ENCODE data around the gene MT1G.
A peak's percentile ranks its signal among the peaks of the same experiment; 100 is the strongest.
"Not testable (repeated sequence)": the region's sequence is repeated elsewhere in the genome, so short reads cannot be mapped to it uniquely, and the experiment has no call there.

MT1G gene

GRCh38 chr16:56684256-56684925, 16.5 kb upstream of the MT1G start:
- DNase-seq, result no peak

DNA sequence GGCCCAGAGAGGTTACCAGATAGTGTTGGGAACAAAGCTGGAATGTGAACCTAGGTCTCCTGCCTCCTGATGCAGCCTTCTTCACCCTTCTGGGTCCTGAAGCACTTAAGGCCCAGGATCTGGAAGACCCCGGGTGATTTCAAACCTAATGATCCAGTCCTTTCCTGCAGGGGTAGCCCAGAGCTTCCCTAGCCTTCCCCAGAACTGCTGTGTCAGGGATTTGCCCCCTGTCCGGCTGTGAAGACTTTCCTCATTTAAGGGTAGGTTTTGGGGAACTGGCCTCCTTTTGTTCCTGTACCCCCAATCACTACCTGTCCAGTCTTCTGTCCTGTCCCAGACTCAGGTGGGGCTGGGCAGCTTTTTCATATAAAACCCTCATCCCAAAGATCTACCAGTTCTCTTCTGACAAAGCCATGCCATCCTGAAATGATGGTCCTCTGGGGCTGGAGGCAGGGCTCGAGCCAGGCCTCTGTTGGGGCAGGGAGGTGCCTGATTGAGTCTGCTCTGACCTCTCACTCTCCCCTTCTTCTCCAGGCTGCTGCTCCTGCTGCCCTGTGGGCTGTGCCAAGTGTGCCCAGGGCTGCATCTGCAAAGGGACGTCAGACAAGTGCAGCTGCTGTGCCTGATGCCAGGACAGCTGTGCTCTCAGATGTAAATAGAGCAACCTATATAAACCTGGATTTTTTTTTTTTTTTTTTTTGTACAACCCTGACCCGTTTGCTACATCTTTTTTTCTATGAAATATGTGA, 15.7 kb upstream of the MT1G start:
- DNase-seq, result no peak

- no peak for DNase-seq
Observed at GRCh38 chr16:56682703-56683397, 15.0 kb upstream of the MT1G start.

GRCh38 chr16:56681939-56682702, 14.3 kb upstream of the MT1G start, which contains the start of gene MT1X:
Gene MT1X (plus strand): TSS chr16:56682470. CDS start chr16:56682541, 71 bp downstream.
- peak; percentile 84 for DNase-seq

DNA sequence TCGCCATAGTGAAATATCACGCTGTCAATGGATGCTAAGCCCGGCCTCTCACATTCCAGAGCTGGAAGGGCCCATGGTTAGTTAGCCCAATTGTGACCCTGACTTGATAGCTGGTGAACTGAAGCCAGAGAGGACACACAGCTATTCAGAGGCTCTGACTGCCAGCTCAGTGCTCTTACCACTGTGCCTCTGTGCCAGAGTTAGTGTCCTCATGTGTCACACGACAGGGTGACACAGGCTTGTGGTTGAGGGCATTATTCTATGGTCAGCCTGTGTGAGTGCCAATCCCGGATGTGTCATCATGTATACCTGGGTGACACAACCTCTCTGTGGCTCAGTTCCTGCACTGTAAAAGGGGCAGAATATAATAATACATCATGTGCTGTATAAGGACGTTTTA, 12.0 kb upstream of the MT1G start:
- peak; percentile 19 for DNase-seq

- DNase-seq, result no peak
Observed at GRCh38 chr16:56679078-56679730, 11.3 kb upstream of the MT1G start.

DNA sequence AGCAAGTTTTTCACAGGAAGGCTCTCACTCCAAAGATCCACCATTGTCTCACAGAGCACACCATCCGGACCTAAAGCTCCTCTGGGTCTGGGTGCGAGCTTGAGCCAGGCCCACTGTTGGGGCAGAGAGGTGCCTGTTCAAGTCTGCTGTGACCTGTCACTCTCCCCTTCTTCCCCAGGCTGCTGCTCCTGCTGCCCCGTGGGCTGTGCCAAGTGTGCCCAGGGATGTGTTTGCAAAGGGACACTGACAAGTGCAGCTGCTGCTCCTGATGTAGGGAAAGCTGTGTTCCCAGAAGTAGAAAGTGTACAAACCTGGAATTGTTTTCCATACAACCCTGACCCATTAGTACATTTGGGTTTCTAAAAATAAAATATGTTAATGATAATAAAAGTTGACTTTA, 9.6 kb upstream of the MT1G start:
- no peak for DNase-seq

DNA sequence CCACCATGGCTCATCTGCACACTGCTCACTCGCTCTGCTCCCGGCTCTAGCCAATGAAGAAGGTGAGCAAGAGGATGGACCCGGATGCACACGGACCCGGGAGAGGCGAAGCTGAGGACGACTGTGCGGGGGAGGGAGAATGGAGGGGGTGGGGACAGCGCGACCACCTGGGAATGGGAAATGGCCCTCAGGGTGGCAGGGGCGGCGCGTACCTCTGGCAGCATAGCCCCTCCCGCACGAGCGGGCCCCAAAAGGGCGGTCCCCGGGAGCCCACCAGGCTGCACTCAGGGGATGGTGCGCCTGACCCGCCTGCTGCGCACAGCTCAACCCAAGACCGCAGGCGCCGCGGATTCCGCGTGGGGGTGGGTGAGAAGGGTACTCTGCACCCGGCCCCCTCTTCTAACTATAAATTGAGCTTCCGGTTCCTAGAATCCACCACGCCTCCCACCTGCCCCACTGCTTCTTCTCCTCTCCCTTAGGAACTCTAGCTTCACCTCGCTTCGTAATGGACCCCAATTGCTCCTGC, 7.9 kb upstream of the MT1G start:
- peak; percentile 13 for DNase-seq

DNA sequence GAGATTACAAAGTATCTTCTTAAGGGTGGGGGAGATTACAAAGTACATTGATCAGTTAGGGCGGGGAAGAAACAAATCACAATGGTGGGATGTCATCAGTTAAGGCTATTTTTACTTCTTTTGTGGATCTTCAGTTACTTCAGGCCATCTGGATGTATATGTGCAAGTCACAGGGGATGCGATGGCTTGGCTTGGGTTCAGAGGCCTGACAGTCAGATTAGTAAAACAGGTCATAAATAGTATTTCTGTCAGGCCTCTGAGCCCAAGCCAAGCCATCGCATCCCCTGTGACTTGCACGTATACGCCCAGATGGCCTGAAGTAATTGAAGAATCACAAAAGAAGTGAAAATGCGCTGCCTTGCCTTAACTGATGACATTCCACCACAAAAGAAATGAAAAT, 6.7 kb upstream of the MT1G start:
- not testable (repeated sequence) for DNase-seq

DNA sequence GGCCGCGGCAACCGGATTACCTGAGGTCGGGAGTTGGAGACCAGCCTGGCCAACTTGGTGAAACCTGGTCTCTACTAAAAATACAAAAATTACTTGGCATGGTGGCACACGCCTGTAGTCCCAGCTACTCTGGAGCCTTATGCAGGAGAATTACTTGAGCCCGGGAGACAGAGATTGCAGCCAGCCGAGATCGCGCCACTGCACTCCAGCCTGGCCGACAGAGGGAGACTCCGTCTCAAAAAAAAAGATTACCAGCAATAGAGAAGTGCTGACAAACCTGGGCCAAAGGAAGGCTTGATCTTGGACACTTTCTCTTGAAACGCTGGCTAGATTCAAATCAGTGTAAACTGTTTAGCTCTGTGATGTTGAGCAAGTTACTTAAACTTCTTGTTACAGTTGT, 6.1 kb upstream of the MT1G start:
- no peak for DNase-seq

GRCh38 chr16:56672761-56673536, 5.1 kb upstream of the MT1G start:
- no peak for DNase-seq

- not testable (repeated sequence) for DNase-seq
Observed at GRCh38 chr16:56672171-56672570, 4.3 kb upstream of the MT1G start.

GRCh38 chr16:56671691-56672090, 3.8 kb upstream of the MT1G start:
- not testable (repeated sequence) for DNase-seq

DNA sequence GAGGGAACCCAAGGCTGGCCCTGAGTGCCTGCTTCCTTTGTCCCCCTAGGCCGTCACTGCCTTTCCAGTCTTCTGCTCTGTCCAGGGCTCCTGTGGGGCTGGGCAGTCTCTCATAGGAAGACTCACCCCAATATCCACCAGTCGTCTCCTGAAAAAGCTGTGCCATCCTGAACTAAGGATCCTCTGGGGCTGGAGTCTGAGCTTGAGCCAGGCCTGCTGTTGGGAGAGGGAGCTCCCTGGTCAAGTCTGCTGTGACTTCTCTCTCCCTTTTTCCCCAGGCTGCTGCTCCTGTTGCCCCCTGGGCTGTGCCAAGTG, 2.7 kb upstream of the MT1G start:
- DNase-seq, result no peak

- no peak for DNase-seq
Observed at GRCh38 chr16:56669840-56670619, 2.2 kb upstream of the MT1G start.

GRCh38 chr16:56669005-56669839, 1.4 kb upstream of the MT1G start, which contains the start of gene MT1H:
Gene MT1H (plus strand): TSS chr16:56669814. CDS start chr16:56669885, 71 bp downstream.
- DNase-seq, result no peak

- DNase-seq, result not testable (repeated sequence)
Observed at GRCh38 chr16:56665286-56666261, 2.3 kb downstream of the MT1G start.

DNA sequence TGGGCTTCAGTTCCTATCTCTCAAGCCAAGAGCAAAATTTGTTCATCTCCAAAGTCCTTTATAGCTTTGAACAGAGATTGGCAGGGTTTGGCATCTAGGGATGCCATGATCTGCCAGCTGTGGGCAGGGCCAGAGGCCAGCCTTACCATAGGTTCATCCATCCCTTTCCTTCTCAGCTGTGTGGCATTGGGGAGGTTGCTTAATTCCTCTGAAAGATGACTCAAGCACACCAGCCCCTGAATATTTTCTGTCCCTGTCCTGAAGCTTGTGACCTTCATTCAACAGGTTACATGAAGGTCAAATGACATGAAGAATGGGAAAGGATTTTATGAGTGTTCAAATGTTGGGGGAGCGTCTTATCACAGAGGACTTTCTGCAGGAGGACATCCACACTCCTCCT, 3.4 kb downstream of the MT1G start:
- no peak for DNase-seq
